Measurements from ENCODE around the gene EFNA1. TPM values are rescaled to one million over a fixed set of nuclear protein-coding genes. Genes with fewer than 3 reads are reported as not detected.

EFNA1 gene
- total and polyA plus RNA-seq, 4 donors: 58.6 to 236 (median 179) TPM

DNA sequence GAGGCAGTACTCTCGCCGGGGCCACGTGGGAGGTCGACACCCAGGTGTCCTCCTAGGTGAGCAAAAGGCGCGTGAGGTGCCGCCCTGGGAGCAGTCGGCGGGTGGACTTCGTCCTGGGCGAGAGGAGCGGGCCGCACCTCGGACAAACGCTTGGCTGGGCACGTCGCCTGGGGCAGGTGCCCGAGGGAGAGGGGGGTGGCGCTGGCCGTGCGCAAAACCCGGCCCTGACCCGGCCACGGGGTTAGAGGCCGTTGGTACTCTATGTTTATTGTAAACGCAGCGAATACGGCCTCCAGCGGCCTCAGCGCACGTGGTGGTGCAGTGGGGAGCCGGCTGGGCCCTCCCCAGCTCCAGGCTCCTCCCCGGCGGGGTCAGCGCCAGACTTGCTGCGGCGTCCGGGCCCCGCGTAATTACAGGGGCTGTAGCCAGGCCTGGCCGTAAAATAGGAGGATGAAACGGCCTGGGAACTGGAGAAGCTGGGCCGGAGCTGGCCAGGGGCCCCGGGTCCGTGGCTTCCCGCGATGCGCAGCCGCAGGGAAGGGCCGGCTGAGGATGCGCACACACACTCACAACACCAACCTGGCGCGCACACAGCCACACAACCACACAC, 1.6 kb upstream of the EFNA1 start:
- H3K27me3 ChIP-seq (ENCODE audit: control insufficient read depth in 4 of 4, insufficient read depth in 4 of 4, low read length in 3 of 4): no peaks in the 10 kb centered on the region
- peak overlapping the region; percentile 62 to 93 (median 84) for H3K4me3 ChIP-seq (ENCODE audit: low read depth in 1 of 3, low read length in 3 of 3)
- peaks cover 0 to 8% (median 3%) of the 10 kb centered on the region in 4 donors for H3K36me3 ChIP-seq (ENCODE audit: control insufficient read depth in 4 of 4, insufficient read depth in 3 of 4, low read depth in 1 of 4, low read length in 3 of 4)
- peak; percentile 76 for DNase-seq (ENCODE audit: low spot score)
- H3K4me1 ChIP-seq (ENCODE audit: control insufficient read depth in 4 of 4, insufficient read depth in 4 of 4, low read length in 3 of 4): peaks cover 3 to 25% (median 15%) of the 10 kb centered on the region in 4 donors
- 13% methylated on average over 53 of the region's 53 CpGs for WGBS
- peak overlapping the region; percentile 90 to 96 for H3K9ac ChIP-seq (ENCODE audit: low read depth in 1 of 2, low read length in 2 of 2)
- TF ChIP-seq RAD21 (IDR thresholded peaks at IDR 0.05): peak; percentile 24 to 56
- peak in 1 of 2 donors; percentile 35 for TF ChIP-seq GABPA (IDR thresholded peaks at IDR 0.05 in 1 of 2, conservative IDR thresholded peaks at IDR 0.05 in 1 of 2)
- peak; percentile 94 to 95 for TF ChIP-seq HNF4A (conservative IDR thresholded peaks at IDR 0.05)
- TF ChIP-seq SP1 (IDR thresholded peaks at IDR 0.05): peak; percentile 99
- TF ChIP-seq NR2F2 (IDR thresholded peaks at IDR 0.05): peak; percentile 78
- TF ChIP-seq YY1 (IDR thresholded peaks at IDR 0.05): peak; percentile 50
- TF ChIP-seq, protein P1, sequence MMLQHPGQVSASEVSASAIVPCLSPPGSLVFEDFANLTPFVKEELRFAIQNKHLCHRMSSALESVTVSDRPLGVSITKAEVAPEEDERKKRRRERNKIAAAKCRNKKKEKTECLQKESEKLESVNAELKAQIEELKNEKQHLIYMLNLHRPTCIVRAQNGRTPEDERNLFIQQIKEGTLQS (IDR thresholded peaks at IDR 0.05): no peak
- peak in 1 of 2 donors; percentile 11 for TF ChIP-seq EGR1 (IDR thresholded peaks at IDR 0.05; ENCODE audit: low read depth in 2 of 2)
- TF ChIP-seq, protein P2, sequence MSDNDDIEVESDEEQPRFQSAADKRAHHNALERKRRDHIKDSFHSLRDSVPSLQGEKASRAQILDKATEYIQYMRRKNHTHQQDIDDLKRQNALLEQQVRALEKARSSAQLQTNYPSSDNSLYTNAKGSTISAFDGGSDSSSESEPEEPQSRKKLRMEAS (IDR thresholded peaks at IDR 0.05): peak; percentile 76
- peak; percentile 73 to 91 for TF ChIP-seq JUND (IDR thresholded peaks at IDR 0.05)
- TF ChIP-seq, protein P3, sequence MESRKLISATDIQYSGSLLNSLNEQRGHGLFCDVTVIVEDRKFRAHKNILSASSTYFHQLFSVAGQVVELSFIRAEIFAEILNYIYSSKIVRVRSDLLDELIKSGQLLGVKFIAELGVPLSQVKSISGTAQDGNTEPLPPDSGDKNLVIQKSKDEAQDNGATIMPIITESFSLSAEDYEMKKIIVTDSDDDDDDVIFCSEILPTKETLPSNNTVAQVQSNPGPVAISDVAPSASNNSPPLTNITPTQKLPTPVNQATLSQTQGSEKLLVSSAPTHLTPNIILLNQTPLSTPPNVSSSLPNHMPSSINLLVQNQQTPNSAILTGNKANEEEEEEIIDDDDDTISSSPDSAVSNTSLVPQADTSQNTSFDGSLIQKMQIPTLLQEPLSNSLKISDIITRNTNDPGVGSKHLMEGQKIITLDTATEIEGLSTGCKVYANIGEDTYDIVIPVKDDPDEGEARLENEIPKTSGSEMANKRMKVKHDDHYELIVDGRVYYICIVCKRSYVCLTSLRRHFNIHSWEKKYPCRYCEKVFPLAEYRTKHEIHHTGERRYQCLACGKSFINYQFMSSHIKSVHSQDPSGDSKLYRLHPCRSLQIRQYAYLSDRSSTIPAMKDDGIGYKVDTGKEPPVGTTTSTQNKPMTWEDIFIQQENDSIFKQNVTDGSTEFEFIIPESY (IDR thresholded peaks at IDR 0.05): peak; percentile 81
- peak; percentile 58 for TF ChIP-seq FOXA2 (IDR thresholded peaks at IDR 0.05)
- TF ChIP-seq HNF4G (IDR thresholded peaks at IDR 0.05): peak; percentile 94
- TF ChIP-seq, protein P4, sequence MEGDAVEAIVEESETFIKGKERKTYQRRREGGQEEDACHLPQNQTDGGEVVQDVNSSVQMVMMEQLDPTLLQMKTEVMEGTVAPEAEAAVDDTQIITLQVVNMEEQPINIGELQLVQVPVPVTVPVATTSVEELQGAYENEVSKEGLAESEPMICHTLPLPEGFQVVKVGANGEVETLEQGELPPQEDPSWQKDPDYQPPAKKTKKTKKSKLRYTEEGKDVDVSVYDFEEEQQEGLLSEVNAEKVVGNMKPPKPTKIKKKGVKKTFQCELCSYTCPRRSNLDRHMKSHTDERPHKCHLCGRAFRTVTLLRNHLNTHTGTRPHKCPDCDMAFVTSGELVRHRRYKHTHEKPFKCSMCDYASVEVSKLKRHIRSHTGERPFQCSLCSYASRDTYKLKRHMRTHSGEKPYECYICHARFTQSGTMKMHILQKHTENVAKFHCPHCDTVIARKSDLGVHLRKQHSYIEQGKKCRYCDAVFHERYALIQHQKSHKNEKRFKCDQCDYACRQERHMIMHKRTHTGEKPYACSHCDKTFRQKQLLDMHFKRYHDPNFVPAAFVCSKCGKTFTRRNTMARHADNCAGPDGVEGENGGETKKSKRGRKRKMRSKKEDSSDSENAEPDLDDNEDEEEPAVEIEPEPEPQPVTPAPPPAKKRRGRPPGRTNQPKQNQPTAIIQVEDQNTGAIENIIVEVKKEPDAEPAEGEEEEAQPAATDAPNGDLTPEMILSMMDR (IDR thresholded peaks at IDR 0.05; ENCODE audit: low read depth, low read length, missing input control): no peak
- TF ChIP-seq TAF1 (conservative IDR thresholded peaks at IDR 0.05): no peak
- peak; percentile 94 to 97 for TF ChIP-seq RXRA (IDR thresholded peaks at IDR 0.05)
- TF ChIP-seq, protein P5, sequence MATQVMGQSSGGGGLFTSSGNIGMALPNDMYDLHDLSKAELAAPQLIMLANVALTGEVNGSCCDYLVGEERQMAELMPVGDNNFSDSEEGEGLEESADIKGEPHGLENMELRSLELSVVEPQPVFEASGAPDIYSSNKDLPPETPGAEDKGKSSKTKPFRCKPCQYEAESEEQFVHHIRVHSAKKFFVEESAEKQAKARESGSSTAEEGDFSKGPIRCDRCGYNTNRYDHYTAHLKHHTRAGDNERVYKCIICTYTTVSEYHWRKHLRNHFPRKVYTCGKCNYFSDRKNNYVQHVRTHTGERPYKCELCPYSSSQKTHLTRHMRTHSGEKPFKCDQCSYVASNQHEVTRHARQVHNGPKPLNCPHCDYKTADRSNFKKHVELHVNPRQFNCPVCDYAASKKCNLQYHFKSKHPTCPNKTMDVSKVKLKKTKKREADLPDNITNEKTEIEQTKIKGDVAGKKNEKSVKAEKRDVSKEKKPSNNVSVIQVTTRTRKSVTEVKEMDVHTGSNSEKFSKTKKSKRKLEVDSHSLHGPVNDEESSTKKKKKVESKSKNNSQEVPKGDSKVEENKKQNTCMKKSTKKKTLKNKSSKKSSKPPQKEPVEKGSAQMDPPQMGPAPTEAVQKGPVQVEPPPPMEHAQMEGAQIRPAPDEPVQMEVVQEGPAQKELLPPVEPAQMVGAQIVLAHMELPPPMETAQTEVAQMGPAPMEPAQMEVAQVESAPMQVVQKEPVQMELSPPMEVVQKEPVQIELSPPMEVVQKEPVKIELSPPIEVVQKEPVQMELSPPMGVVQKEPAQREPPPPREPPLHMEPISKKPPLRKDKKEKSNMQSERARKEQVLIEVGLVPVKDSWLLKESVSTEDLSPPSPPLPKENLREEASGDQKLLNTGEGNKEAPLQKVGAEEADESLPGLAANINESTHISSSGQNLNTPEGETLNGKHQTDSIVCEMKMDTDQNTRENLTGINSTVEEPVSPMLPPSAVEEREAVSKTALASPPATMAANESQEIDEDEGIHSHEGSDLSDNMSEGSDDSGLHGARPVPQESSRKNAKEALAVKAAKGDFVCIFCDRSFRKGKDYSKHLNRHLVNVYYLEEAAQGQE (IDR thresholded peaks at IDR 0.05): peak; percentile 80
- peak; percentile 75 for TF ChIP-seq FOXA1 (IDR thresholded peaks at IDR 0.05)
- peak overlapping the region; percentile 99 to 100 for H3K27ac ChIP-seq (ENCODE audit: low read depth in 1 of 2, low read length in 2 of 2)
- no peaks in the 10 kb centered on the region for H3K9me3 ChIP-seq (ENCODE audit: control insufficient read depth in 4 of 4, low read length in 3 of 4)

All from liver (tissue), 9 donors.